ENCODE data around the gene NPB. TPM values are rescaled to one million over a fixed set of nuclear protein-coding genes. Genes with fewer than 3 reads are reported as not detected.

The NPB gene
- total RNA-seq, 4 donors from 2014 or later, result 0.17 to 0.22 TPM; not detected in 2

DNA sequence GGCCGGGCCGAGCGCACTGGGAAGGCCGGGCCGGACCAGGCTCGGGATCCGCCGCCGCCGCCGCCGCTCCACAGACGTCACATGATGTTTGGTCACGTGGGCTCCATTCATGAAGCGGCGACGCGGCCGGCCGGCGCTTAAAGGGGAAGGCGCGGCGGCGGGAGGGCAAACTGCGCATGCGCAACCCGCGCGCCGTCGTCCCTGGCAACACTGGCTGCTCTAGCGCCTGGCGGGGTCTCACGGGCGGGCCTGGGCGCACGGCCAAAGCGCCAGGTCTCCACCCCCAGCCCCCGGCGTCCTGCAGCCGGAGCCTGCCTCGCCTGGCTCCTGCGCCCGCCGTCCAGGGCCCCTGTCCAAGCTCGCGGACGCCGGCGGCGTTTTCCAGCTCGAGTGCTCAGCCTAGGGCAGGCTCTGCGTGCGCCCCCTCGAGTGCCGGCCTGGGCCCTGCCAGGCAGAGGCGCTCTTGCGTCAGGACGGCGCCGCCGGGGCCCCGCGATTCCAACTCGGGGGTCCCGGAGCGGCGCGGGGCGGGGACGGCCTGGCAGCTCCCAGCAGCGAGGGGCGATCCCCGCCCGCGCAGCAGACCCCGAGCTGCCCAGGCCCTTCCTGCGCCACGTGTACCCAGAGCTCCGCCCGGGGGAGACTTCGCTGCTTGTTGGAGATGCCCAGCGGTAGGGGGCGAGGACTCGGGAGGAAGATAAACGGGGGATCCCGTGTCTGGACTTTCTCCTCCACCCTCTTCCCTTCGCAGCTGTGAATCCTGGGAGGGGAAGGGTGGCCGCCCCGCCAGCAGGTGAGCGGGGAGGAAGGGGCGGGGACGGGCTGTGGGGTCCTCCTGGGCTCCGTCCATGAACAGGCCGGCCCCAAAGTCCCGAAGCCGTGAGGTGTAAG is 25.9 kb downstream of the NPB start, which contains the start of gene MAFG:
Gene MAFG (minus strand): TSS at position 83 of the 891 bp plus-strand sequence. CDS start 4,550 bp downstream, outside the sequence.
- TF ChIP-seq, protein P1, sequence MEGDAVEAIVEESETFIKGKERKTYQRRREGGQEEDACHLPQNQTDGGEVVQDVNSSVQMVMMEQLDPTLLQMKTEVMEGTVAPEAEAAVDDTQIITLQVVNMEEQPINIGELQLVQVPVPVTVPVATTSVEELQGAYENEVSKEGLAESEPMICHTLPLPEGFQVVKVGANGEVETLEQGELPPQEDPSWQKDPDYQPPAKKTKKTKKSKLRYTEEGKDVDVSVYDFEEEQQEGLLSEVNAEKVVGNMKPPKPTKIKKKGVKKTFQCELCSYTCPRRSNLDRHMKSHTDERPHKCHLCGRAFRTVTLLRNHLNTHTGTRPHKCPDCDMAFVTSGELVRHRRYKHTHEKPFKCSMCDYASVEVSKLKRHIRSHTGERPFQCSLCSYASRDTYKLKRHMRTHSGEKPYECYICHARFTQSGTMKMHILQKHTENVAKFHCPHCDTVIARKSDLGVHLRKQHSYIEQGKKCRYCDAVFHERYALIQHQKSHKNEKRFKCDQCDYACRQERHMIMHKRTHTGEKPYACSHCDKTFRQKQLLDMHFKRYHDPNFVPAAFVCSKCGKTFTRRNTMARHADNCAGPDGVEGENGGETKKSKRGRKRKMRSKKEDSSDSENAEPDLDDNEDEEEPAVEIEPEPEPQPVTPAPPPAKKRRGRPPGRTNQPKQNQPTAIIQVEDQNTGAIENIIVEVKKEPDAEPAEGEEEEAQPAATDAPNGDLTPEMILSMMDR (IDR thresholded peaks at IDR 0.05; ENCODE audit: low read depth), result no peak

DNA sequence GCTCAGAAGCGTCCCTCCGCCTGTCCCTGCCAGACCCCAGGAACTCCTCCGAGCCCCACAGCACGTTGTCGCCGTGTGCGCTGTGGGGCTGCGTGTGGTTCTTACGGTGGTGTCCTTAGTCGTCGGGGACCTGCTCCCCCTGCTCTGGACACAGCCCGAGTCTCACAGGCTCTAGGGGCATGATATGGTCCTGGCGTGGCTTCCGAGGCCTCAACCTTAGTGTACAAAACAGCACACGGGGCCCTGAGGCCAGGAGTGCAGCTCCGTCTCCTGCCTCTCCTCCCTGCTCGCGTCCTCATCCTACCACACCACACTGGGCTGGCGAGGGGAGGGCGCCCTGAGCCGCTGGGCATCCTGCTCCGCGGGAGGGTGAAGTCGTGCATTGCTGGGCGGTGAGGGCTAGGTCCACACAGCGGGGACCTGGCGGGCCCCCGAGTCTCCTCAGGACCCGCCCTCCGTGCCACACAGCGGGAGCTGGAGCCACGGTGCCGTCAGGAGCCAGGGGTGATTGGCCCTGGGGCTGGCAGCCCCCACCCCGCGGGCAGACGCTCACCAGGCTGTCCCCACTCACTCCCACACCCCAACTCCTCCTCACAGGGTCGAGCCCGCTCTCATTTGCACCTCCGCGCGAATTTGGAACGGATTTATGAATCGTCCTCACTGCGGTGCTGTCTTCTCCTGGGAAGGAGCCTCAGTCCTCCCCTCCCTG is 26.7 kb downstream of the NPB start:
- TF ChIP-seq, protein P1 (IDR thresholded peaks at IDR 0.05; ENCODE audit: low read depth), result no peak

DNA sequence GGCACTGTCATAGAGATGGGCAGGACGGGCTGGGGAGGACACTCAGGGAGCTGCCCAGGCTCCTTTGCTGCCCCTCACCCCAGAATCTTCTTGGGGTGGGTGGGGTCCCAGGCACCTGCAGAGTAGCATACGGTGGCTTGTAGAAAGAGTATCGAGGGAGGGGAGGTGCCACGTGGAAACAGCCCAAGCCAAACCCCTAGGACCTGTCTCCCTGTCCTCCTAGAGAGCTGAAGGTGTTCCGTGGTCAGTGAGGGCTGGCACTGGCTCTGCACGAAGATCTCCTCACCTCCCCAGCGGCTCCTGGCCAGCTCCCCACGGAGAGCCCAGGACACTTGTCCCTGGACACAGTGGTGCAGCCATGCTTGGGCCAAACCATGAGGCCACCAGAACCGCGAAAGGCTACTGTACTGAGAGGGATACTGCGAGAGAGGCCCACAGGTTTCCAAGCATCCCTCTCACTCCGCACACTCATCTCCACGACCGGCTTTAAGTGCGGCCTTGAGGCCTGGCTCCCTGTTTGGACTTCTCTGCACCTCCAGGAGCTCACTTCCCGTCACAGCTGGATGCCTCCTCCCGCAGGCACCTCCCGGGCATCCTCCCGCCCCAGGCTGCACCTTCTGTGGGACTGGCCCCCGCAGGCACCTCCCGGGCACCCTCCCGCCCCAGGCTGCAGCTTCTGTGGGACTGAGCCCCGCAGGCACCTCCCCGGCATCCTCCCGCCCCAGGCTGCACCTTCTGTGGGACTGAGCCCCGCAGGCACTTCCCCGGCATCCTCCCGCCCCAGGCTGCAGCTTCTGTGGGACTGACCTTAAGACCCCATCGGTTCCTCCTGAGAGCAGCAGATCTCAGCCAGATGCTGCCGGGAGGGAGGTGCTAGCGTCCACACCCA is 27.5 kb downstream of the NPB start:
- TF ChIP-seq, protein P1 (IDR thresholded peaks at IDR 0.05; ENCODE audit: low read depth), result no peak

DNA sequence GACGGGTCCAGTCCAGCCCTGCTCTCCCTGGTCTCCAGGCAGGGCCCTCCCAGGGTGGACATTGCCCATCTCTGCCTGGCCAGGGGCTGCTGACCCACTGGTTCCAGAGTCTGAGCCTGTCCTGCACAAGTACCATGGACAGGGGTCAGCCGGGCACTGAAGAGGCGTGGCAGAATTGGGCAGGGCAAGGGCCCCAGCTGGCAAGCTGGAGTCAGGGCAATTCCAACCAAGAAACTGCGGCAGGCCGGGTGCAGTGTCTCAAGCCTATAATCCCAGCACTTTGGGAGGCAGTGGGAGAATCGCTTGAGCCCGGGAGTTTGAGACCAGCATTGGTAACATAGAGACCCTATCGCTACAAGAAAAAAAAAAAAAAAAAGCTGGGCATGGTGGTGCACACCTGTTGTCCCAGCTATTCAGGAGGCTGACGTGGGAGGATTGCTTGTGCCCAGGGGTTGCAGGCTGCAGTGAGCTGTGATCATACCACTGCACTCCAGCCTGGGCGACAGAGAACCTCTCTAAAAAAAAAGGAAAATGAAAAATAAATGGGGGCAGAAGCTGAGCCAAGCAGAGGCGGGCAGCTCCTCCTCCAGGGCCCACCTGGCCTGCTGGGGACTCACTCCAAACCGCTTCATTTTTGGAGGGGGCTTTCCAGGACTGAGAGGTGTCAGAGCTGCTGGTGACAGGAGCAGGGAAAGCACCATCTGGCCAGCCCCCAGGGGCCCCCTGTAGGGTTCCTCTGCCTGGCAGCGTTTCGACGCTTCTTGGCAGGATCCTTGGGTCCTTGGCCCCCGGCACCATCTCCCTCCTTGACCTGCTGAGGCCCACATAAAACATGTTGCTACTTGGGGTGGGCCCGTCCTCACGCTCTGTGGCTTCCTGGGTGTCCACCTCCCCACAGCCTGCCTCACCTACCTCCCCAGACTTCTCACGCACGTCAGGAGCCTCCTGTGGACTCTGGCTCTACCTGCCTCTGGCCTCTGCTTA is 28.4 kb downstream of the NPB start:
- TF ChIP-seq, protein P1 (IDR thresholded peaks at IDR 0.05; ENCODE audit: low read depth), result no peak

DNA sequence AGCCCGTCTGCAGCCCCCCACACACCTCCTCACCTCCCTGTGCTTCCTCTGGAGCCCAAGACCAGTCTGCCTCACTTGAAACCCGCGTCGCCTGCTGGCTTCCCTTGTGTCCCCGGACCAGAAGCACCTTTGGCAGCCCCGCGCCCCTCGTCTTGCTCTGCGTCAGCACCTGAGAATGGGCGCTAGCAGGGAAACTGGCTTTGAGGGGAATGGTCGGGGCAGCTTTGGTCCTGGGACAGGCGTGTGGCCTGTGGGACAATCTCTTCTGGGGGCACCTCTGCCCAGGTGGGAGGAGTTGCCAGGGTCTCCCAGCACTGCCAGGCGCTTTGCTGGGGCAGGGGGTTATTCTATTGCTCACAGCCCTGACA is 29.1 kb downstream of the NPB start:
- TF ChIP-seq, protein P1 (IDR thresholded peaks at IDR 0.05; ENCODE audit: low read depth), result no peak

DNA sequence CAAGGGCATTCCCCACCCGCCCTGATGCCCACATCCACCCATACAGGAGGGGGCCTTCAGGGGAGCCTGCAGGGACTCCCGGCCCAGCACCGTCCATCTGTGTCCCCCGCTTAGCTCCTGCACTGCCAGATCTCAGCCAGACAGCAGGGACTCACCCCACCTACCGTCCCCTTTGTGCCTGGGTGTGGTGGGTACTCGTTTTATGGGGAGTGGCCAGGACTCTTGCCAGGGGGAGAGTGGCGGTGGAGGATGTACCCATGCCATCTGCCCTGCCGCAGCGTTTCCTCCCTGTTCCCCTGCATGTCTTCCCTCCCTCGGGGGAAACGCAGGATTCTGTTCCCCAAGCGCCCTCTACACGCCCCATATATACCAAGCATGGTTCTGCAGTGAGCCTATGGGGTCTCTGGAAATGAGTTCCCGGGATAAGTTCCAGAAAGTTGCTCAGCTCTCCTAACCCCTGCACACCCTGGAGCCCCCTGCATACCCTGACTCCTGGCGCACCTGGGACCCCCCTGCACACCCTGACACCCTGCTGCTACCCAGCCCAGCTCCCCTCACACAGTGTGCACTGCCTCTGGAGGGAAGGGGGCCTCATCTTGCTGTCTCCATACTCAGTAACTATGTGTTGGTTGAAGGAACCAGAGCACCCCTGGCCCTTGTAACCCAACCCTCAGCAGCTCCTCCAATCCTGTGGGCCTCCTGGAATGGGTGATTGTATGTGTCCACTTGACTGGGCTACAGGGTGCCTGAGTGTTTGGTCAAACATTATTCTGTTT is 29.7 kb downstream of the NPB start:
- TF ChIP-seq, protein P1 (IDR thresholded peaks at IDR 0.05; ENCODE audit: low read depth), result no peak

Data from subcutaneous adipose tissue (tissue), 4 donors.